ENCODE data around the gene ACLY. TPM values are rescaled to one million over a fixed set of nuclear protein-coding genes. Genes with fewer than 3 reads are reported as not detected.

The ACLY gene
- total and polyA plus RNA-seq, 2 of the 13 experiments (the other 11 are each of a cell fraction or from before 2014, with no cell fraction given): 111 to 218 TPM

GRCh38 chr17:41864836-41865595 is 53.7 kb downstream of the ACLY start, which contains the start of gene KLHL11 (continued):
- TF ChIP-seq ZHX2 (IDR thresholded peaks at IDR 0.05; ENCODE audit: low read depth) (peak; percentile 87), ZHX2 (CRISPR knock-in tag; IDR thresholded peaks at IDR 0.05; ENCODE audit: borderline replicate concordance) (no peak; the same call in 1 of the 2 replicates), ZBTB4 (CRISPR knock-in tag; IDR thresholded peaks at IDR 0.05; ENCODE audit: borderline replicate concordance) (no peak), REPIN1 (CRISPR knock-in tag; IDR thresholded peaks at IDR 0.05; ENCODE audit: borderline replicate concordance, low read depth) (peak; percentile 22), DZIP1 (CRISPR knock-in tag; IDR thresholded peaks at IDR 0.05) (0 out of 2 replicates have a peak, but pooled peaks have one; percentile 81), ZFYVE20 (CRISPR knock-in tag; IDR thresholded peaks at IDR 0.05; ENCODE audit: borderline replicate concordance, low read depth) (no peak), CAMTA2 (CRISPR knock-in tag; IDR thresholded peaks at IDR 0.05; ENCODE audit: borderline replicate concordance) (0 out of 2 replicates have a peak, but pooled peaks have one; percentile 59), ETS1 (CRISPR knock-in tag; IDR thresholded peaks at IDR 0.05) (no peak; the same call in 1 of the 2 replicates), HOXA5 (CRISPR knock-in tag; IDR thresholded peaks at IDR 0.05) (peak; percentile 87), ZNF343 (CRISPR knock-in tag; IDR thresholded peaks at IDR 0.05) (0 out of 2 replicates have a peak, but pooled peaks have one; percentile 40), ZNF784 (CRISPR knock-in tag; IDR thresholded peaks at IDR 0.05; ENCODE audit: borderline replicate concordance) (no peak), RARG (CRISPR knock-in tag; IDR thresholded peaks at IDR 0.05; ENCODE audit: low read depth) (peak; percentile 41; the same call in 1 of the 2 replicates), PTBP1 (IDR thresholded peaks at IDR 0.05; ENCODE audit: low read depth, low read length, poor library complexity, severe bottlenecking) (peak; percentile 83)

Data from HepG2 (cell line).